Glomerular endothelial cell (primary cell): ENCODE results near the gene AIF1L. TPM values are rescaled to one million over a fixed set of nuclear protein-coding genes. Genes with fewer than 3 reads are reported as not detected.
"Not testable (repeated sequence)": the region's sequence is repeated elsewhere in the genome, so short reads cannot be mapped to it uniquely, and the experiment has no call there.

Experiments used
- DNase-seq: peaks from one replicate; pipeline ENCODE4 v3.0.0-alpha.2; 2011; ENCODE audit warnings: low read depth, low spot score; ENCODE audit errors: extremely low read depth
- total RNA-seq: library from RNA; depleted of rRNA; stranded (reverse); fragments of >200 nt; gene quantifications from 2 replicates; pipeline ENCODE4 v1.2.3, GENCODE V29; 2015

The AIF1L gene
- total RNA-seq, 1 donor from 2014 or later: 6.4 TPM

GRCh38 chr9:131097948-131098278, 1.6 kb downstream of the AIF1L start:
- no peak for DNase-seq

DNA sequence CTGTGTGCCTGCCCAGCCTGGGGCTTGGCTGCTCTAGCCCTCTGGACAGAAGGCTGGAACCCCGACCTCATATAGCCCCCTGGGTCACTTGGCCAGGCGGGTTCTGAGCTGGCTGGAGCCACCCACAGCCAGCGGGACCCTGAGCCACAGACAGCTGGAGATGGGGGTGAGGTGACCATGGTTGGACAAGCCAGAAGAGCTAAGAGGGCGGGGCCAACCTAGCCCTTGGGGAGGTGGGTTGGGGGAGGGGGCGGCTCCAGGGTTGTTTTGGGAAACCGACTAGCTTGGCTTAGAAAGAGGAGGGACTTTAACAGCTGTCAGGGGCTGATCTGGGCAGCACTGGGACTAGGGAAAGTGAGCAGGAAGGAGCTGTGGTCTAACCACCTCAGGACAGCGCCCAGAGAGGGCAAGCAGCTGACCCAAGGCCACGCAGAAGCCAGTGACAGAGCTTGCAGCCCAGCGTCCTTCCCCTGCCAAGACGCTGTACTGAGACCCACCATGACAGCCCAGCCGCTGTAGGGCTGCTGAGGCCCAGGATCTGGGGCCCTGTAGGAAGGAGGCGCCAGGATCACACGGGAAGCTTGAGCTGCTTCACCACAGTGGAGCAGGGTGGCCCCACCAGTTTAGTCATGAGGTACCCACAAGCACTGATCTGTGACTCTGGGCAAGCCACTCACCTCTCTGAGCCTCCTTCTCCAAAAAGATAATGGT, 2.2 kb downstream of the AIF1L start:
- no peak for DNase-seq

DNA sequence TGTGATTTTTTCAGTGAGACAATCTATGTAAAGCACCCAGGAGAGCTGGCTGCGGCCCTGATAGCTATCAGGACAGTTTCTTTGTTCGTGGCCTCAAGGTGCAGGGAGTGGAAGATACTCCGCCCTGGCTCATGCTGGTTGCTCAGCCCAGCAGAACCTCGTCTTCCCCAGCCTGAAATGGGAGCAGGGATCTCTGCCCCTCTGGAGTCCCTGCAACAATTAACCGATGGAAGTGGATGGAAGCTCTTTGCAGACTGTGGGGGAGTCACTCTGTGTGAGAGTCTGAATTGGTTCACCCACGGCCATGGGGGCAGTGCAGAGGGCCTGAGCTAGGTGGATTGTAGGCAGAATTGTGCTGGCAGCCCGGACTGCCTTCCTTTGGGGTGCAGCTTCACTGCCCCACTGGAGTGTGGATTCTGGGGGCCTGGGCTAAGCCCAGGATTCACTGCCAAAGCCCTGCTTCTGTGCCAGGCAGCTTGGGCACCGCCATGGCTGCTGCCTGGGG, 2.8 kb downstream of the AIF1L start:
- no peak for DNase-seq

GRCh38 chr9:131099845-131100244, 3.5 kb downstream of the AIF1L start:
- DNase-seq: not testable (repeated sequence)

DNA sequence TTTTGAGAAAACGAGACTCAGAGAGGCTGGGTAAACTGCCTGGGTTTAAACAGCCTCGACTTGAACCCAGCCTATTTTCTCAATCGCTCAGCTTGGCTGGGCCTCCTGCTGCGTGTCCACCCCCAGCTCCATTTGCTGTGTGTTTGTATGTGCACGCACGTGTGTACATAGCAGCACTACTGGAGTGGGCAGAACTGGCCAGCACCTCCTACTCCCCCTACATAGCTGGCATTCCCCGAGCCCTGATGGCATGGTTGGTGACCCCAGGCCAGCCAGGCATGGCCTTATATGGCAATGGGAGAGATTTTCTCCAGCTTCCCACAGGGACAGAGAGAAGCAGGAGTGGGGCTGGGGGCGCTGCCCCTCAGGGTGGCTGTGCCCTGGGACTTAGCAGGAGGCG, 4.1 kb downstream of the AIF1L start:
- DNase-seq: no peak

DNA sequence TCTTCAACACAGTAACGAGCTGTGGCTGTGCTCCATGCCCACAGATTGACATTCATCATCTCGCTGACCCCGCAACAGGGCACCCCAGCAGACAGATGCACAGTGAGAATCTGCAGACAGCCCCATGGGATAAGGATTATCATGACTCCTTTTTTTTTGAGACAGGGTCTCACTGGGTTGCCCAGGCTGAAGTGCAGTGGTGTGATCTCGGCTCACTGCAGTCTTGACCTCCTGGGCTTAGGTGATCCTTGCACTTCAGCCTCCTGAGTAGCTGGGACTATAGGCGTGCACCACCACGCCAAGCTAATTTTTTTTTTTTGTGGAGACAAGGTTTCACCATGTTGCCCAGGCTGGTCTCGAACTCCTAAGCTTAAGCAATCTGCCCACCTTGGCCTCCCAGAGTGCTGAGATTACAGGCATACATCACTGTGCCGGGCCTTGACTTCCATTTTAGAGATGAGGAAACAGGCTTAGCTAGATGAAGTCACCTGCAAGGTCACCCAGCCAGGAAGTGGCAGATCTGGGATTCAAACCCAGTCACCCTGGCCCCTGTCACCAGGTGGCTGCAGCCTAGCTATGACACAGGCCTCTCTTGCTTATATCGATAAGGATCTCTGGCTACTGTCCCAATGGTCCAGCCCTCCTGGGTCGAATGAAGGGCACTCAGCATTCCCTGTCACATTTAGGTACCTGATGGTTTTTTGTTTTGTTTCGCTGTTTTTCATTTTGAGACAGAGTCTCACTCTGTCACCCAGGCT, 5.1 kb downstream of the AIF1L start:
- no peak for DNase-seq

DNA sequence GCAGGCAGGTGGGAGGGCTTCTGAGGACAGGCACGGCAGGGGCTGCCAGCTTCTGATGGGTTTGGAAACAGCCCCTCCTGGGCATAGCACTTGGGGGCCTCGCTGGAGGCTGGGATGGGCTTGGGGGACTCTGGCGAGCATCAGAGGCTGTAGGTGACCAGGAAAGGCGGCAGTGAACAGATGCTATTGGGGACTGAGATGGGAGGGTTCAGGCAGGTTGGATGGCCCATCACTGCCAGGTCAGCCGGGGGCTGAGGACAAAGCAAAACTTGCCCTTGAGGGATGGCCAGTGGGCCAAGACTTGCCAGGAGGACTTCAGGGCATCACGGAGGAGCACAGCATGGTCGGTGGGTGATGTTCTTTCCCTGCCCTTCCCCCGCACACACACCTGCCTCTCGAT, 6.7 kb downstream of the AIF1L start:
- DNase-seq: no peak

GRCh38 chr9:131103535-131103934, 7.2 kb downstream of the AIF1L start:
- no peak for DNase-seq

DNA sequence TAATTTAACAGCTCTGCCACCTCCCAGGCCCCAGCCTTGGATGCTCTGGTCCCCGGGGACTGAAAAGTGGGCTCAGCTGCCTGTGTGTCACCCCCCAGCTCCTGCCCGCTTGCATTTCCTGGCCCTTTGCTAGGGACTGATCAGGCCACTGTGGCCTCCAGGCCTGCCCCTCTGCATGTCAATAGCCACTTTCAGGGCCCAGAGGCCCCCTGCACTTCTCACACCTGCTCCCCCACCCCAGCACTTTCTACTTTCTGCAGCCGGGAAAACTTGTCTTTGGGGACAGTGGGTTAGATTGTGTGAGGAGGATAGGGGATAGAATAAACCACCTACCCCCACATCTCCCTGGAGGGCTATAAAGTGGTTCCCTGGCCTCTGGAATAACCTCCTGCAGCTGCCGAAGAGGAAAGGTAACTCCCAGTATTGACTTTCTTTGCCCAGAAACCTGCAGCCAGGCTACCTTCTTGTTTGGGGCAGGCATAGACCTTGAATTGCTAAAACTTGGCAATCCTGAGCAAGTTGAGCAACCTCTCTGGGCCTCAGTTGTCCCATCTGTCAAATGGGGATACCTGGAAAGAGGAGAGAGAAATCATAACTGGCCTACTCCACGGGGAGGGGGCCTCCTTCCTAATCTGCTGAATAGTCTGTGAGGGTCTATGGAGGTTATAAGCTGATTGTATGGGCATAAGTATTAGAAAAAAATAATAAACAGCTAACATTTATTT, 7.8 kb downstream of the AIF1L start:
- DNase-seq: no peak

DNA sequence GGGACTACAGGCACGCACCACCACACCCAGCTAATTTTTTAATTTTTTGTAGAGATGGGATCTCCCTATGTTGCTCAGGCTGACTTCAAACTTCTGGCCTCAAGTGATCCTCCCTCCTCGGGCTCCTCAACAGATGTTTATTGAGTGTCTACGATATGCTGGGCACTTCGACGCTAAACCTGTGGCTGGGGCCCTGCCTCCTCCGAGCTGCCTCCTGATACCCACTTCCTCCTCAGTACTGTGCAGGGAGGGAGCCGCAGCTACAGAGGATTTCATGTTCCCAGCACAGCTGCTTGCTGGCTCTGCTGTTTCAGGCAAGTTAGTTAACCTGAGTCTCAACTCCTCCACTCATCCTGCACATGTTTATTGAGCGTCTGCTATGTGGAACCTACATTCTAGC, 9.6 kb downstream of the AIF1L start:
- no peak for DNase-seq

DNA sequence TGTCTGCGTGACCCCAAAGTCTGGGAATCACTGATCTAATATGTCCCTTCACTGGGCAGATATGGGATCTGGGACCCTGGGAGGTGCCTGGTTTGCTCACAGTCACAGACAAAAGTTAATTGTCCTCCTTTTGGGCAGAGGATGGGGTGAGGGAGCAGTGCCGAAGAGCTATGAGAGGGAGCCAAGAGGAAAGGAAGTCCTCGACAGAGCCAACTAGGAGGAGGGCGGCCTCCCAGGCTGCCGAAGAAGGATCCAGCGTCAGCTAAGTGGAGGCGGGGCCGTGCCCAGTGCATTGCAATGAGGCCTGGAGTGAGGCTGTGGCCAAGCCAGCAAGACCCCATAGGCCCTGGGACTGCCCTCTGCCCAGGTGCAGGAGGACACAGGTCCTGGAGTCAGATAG, 11.4 kb downstream of the AIF1L start:
- DNase-seq: no peak

DNA sequence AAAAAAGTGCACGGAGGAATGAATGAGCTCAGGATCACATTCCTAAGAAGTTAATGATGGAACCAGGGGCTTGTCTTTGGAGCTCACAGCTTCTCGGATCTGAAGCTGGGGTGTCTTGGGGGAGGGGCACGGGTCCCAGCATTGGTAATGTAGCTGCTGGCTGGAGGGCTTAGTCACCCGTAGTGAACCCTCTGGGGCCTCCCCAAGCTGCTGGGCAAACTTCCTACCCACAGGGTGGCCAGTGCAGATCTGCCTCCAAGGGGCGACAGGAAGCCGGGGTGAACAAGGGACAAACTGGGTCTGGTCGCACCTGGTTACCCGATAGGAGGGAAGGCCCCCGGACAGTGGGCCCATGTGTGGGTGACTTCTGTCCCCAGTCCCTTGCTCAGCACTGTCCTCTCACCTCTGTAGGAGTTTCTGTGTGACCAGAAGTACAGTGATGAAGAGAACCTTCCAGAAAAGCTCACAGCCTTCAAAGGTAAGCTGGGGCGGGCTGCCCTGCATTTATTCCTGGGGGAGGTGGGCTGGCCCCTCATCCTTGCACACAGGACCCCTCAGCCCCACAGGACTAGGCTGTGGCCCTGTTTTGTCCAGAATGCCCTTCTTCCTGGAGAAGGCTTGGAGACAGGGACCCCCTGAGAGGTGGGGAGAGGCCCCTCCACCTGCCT, 15.0 kb downstream of the AIF1L start:
- DNase-seq: no peak

- DNase-seq: no peak
Measured at GRCh38 chr9:131111854-131112311, 15.6 kb downstream of the AIF1L start.

DNA sequence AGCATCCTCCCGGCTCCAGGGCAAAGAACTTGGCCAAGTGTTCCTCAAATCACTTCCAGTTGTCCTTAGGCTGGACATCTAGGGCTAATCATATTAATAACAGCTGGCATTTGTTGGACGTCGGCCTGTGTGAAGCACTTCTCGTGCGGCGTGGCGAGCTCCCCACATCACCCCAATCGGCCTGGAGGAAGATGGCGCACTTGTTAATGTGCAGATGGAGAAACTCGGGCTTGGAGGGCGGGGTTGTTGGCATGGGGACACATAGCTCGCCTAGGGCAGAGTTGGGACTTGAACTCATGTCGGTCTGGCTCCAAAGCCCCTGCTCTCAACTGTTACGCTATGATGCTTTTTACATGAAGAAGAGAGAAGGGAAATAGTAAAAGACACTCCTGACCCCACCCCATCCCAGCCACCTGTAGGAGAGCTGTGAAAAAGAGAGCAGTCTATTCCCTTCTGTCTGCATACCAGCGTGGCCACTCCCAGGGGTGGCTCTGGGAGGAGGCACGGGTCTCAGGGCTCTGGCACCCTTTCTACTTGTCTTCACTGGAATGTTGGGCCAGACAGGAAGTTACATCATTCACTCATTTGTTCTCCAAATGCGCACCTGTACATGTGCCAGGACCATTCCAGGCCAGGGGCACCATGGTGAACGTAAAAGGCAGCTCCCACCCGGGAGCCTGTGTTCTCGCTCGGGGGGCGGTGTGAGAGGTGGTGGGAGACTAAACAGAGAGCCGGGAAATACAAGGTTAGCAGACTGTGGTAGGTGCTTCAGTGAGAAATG, 16.2 kb downstream of the AIF1L start:
- DNase-seq: no peak

DNA sequence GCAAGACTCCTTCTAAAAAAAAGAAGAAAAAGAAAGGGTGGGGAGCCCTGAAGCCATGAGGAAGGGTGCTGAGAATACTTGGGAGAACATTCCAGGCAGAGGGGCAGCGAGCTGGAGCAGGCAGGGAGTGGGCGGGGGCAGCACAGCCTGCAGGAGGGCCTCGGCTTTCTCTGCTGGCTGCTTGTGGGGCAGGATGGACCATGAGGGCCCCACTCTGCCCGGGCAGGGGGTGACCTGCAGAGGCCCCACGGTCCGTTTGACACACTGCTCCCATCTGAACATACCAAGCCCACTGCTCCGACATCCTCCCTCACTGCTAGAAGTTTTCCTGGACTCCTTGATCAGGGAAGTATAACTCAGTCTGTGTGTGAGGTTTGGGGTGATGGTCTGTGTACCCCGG, 17.3 kb downstream of the AIF1L start:
- no peak for DNase-seq

DNA sequence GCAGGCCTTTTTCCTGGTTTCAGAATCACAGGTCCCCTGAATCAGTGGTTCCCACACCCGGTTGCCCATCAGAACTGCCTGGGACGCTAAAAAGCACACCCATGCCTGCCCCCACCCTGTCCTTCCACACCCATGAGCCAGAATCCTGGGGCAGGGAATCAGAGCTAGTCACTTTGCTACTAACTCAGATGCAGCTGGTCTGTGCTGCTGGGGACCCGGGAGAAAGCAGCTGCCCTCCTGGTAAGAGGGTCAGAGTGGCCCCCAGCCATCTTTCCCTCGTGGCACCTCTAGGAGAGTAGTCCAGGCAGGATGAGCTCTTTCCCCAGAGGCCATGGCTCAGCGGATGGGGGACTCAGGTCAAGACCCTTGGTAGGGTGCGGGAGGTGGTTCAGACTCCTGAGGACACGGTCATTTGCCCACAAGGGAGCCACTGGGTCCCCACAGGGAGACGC, 17.8 kb downstream of the AIF1L start:
- DNase-seq: no peak

- DNase-seq: not testable (repeated sequence)
Measured at GRCh38 chr9:131115360-131115742, 19.0 kb downstream of the AIF1L start.

GRCh38 chr9:131116281-131117120, 20.2 kb downstream of the AIF1L start:
- peak; percentile 54 for DNase-seq

DNA sequence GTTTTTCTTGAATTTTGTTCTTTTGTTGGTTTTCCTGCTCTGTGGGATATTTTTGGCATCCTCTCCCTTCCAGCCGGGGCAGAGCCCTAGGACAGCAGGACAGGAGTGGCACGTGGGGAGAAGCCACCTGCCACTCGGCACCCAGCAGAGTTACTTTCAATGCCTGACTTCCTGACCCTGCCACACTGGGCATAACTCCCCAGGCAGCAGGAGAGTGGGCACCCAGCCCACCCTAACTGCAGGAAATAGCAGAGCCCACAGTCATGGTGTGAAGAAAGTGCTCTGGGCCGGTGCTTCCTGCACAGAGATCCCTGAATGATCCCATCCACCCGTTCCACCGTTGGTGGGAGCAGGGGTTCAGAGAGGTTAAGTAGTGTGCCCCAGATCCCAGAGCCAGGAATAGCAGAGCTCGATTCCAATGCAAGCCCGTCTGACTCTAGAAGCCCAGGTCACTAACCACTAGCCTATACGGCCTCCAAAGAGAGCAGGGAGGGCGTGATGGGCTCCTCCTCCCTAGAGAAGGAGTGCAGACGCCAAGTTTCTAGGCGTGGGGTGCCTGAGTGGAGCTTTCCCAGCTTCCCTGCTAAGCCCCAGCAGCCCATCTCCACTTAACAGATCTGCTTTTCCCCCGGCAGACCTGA, 20.9 kb downstream of the AIF1L start:
- peak; percentile 48 for DNase-seq
